ENCODE data around the gene RPS25.
"Not testable (repeated sequence)": the region's sequence is repeated elsewhere in the genome, so short reads cannot be mapped to it uniquely, and the experiment has no call there.

RPS25 gene

GRCh38 chr11:119016216-119017009 is 1.7 kb downstream of the RPS25 start:
- no peak for DNase-seq

- no peak for DNase-seq
Measured at GRCh38 chr11:119015054-119015611, 3.0 kb downstream of the RPS25 start.

- no peak for DNase-seq
Measured at GRCh38 chr11:119014209-119014924, 3.8 kb downstream of the RPS25 start.

DNA sequence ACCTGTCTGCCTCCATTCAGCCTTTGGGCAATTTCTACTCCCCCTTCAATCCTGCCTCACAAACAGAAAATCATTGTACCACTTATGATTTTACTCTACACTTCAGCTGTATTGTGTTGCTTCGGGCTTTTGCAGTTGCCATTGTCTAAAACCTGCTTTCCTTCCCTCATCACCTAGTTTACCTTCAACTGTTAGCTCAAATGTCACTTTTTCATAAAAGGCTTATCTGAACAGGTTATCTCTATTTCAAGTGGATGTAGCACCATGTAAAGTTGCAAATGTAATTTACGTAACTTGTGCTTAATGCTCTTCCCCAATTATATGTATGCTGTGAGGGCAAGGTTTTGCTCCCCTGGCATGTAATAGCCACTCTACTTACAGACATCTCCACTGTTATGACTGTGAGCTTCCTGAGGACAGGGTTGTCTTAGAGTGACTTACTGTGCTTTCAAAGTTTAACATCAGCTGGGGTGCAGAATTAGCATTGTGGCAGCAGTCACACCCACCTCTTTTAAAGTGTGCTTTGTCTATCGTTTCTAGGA is 5.4 kb downstream of the RPS25 start:
- no peak for DNase-seq

DNA sequence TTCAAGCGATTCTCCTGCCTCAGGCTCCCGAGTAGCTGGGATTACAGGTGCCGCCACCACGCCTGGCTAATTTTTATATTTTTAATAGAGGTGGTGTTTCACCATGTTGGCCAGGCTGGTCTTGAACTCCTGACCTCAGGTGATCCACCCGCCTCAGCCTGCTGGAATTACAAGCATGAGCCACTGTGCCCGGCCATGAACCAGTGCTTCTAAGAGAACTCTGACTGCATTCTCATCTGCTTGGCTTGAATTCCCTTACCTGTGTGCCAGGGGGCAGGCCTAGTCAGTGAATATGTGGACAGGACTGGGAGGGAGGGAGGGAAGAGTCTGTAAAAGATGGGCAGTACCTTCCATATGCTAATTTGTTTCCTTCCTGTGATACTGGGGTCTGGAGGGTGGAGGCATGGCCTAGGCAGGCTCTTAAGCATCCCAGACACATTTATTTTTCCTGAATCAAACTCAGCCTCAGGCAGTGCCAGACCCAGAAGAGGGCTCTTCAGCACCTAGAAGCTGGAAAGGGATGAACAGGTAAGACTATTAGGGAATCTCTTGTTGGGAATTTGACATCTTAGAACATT is 6.6 kb downstream of the RPS25 start:
- no peak for DNase-seq

DNA sequence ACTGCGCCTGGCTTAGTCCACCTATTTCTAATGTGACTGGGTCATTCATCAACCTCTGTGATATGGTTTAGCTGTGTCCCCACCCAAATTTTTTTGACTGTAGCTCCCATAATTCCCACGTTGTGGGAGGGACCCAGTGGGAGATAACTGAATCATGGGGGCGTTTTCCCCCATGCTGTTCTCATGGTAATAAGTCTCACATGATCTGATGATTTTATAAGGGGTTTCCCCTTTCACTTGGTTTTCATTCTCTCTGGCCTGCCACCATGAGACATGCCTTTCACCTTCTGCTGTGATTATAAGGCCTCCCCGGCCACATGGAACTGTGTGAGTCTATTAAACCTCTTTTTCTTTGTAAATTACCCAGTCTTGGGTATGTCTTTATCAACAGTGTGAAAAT is 11.5 kb downstream of the RPS25 start:
- DNase-seq, result no peak

- DNase-seq, result no peak
Measured at GRCh38 chr11:119000906-119001305, 17.2 kb downstream of the RPS25 start.

- DNase-seq, result no peak
Measured at GRCh38 chr11:118998822-118999221, 19.3 kb downstream of the RPS25 start.

DNA sequence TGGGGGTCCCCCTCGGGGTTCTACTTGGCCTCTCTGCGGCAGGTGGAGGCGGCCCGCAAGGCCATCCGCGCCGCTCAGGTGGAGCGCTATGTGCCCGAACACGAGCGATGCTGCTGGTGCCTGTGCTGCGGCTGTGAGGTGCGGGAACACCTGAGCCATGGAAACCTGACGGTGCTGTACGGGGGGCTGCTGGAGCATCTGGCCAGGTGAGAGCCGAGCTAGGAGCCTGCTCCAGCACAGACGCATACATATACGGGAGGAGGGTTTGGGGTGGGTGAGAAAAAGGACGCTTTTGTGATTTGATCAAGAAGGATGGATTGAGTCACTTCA is 19.8 kb downstream of the RPS25 start:
- peak in 8 of 56 donors; percentile 26 to 68 (median 51) for DNase-seq

GRCh38 chr11:118997627-118998387 is 20.3 kb downstream of the RPS25 start, which contains the start of gene CENATAC:
CENATAC (plus strand) TSS chr11:118998138; CDS start chr11:118998198, 60 bp downstream.
- DNase-seq, result peak; percentile 49 to 98 (median 93)

DNA sequence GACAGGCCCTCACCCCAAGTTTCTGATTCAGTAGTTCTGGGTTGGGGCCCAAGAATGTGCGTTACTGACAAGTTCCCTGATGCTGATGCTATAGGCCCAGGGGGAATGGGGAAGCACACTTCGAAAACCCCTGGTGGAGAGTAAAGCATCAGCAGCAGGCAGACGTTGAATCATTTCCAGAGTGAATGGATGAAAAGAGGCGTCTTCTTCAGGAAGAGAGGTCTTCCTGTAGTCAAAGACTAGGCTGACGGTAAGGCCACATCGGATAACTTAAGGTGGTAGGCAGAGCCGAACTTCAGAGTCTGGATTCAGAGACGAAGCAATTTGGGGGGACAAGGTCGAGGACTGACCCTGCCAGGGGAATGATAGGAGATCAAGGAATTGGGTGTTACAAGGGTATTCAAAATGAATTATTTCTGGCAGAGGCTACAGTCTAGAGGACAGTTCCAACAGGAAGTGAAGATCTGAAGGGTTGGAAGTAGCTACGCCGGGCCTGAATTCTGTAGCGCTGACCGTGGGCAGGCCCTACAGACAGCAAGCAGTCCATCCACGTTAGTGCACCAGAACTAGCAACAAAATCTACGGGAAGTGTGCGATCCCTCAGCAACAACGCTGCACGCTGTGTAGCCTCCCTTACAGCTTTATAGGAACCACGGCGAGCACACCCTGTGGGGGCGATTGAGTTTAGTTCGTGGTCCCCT is 21.1 kb downstream of the RPS25 start:
- DNase-seq, result peak in 4 of 56 donors; percentile 21 to 49 (median 38)

DNA sequence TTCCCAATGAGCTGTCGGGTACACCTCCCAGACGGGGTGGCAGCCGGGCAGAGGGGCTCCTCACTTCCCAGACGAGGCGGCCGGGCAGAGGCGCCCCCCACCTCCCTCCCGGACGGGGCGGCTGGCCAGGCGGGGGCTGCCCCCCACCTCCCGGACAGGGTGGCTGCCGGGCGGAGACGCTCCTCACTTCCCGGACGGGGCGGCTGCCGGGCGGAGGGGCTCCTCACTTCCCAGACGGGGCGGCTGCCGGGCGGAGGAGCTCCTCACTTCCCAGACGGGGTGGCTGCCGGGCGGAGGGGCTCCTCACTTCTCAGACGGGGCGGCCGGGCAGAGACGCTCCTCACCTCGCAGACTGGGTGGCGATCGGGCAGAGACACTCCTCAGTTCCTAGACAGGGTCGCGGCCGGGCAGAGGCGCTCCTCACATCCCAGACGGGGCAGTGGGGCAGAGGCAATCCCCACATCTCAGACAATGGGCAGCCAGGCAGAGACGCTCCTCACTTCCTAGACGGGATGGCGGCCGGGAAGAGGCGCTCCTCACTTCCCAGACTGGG is 26.6 kb downstream of the RPS25 start:
- not testable (repeated sequence) for DNase-seq

- no peak for DNase-seq
Measured at GRCh38 chr11:118988280-118988679, 29.9 kb downstream of the RPS25 start.

- no peak for DNase-seq
Measured at GRCh38 chr11:118984825-118985224, 33.3 kb downstream of the RPS25 start.

DNA sequence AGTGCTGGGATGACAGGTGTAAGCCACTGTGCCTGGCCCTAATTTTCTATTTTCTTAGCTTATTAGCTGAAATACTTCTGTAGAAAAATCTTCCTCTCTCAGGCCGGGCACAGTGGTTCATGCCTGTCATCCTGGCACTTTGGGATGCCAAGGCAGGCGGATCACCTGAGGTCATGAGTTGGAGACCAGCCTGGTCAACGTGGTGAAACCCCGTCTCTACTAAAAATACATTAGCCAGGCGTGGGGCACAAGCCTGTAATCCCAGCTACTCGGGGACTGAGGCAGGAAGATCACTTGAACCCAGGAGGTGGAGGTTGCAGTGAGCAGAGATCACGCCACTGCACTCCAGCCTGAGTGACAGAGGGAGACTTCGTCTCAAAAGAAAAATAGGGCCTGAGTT is 33.8 kb downstream of the RPS25 start:
- DNase-seq, result not testable (repeated sequence)

DNA sequence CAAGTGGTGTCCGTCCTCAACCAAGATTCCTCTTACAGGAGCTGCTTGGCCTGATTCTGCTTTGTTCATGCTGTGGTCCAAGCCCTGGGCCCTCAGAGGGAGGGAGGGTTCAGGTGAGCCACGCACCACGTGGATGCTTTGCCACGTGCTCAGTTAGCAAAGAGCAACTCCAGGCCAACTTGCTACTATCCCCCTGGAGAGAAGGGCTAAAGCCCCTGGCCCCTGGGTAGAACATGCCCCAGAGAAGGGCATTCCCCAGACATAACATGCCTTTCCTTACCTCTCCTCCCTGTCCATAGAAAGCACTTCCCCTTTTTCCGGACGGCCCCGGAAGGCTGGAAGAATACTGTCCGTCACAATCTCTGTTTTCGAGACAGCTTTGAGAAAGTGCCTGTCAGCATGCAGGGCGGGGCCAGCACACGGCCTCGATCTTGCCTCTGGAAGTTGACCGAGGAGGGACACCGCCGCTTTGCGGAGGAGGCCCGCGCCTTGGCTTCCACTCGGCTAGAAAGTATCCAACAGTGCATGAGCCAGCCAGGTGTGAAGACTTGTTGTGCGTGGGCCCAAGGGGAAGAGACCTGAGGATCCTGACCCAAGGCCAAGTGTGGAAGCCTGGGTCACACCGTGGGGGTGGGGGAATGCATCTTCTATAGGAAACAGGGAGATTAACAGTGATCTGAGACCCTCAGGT is 37.8 kb downstream of the RPS25 start:
- DNase-seq, result peak in 5 of 56 donors; percentile 2 to 28 (median 16)

GRCh38 chr11:118979434-118979833 is 38.7 kb downstream of the RPS25 start:
- no peak for DNase-seq

GRCh38 chr11:118975771-118976709 is 42.1 kb downstream of the RPS25 start:
- DNase-seq, result no peak
